NCI-H187 (cell line): ENCODE measurements around the gene SUMO1.

Experiments used
- DNase-seq, 2 experiments: peaks; one replicate each; lab custom pipeline; 2025; lab: John Stamatoyannopoulos, UW

The SUMO1 gene

DNA sequence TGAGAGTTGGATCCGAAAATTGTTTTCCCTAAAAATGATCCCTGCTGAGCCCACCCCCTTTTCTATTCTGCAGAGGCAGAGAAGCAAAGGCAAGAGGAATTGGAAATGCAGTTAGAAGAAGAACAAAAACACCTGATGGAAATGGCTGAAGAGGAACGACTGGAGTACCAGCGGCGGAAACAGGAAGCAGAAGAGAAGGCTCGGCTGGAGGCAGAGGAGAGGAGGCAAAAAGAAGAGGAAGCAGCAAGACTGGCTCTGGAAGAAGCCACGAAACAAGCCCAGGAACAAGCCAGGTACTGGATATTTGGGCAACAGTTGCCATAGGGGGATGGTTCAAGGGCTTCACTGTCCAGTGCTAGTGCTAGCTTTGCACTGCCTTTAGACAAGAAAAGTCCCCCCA is 41.7 kb downstream of the SUMO1 start:
- DNase-seq = no peak

GRCh38 chr2:202194418-202194817 is 44.0 kb downstream of the SUMO1 start:
- no peak for DNase-seq

DNA sequence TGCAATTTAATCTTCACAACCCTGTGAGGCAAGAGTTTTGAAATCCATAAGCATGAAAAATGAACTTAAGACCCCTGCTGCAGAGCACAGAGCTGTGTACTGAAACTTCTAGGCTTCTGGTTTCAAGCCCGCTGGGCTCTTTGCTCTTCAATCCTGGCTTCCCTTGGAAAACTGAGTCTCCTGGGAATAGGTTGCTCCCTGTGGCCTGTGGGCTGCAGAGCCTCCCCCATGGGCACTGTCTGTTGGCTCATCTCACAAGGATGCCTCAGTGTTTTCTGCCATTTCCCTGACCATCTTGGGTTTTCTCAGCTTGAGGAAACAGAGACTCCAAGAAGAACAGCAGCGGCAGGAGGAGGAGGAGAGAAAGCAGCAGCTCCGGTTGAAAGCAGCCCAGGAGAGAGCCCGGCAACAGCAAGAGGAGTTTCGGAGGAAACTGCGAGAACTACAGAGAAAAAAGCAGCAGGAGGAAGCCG is 44.5 kb downstream of the SUMO1 start:
- DNase-seq = no peak

- DNase-seq = no peak
Observed at GRCh38 chr2:202193305-202193704, 45.1 kb downstream of the SUMO1 start.

DNA sequence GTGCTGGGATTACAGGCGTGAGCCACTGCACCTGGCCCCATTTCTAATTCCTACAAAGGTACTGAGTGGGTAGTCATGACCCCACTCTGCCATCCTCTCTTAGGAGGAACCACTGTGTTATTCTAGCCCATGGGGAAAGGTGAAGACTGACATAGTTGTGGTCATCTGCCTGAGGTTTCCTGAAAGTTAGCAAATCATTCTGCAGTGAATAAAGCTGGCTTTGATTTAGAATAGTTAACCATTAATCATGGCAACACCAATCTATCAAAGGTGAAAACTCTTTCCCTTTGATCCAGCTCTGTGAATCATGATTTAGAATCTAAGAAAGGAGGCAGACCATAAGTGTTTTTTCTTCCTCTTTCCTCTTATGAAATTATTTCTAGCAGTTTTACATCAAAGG is 50.8 kb downstream of the SUMO1 start:
- no peak for DNase-seq

GRCh38 chr2:202186641-202187202 is 51.7 kb downstream of the SUMO1 start:
- no peak for DNase-seq

DNA sequence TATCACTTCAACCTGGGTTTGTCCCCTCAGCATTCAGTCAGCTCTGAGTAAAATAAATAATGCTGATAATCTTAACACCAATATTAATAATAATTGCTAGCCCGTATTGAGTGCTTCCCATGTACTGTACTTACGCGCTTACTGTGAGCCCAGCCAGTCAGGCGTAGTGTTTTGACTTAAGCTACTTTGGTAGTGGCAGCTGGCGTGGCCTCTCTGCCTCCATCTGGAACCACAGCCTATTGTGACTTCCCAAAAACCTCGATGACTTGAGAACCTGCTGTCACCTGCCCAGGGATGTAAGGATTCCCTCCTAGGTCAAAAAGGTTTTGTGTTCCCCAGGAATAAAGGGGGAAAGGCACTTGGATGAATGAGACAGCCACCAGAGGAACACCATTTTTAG is 53.2 kb downstream of the SUMO1 start:
- DNase-seq = no peak

- no peak for DNase-seq
Observed at GRCh38 chr2:202184557-202184956, 53.8 kb downstream of the SUMO1 start.

- peak in 1 of 2 experiments; percentile 11 for DNase-seq
Observed at GRCh38 chr2:202178346-202178958, 59.9 kb downstream of the SUMO1 start.

DNA sequence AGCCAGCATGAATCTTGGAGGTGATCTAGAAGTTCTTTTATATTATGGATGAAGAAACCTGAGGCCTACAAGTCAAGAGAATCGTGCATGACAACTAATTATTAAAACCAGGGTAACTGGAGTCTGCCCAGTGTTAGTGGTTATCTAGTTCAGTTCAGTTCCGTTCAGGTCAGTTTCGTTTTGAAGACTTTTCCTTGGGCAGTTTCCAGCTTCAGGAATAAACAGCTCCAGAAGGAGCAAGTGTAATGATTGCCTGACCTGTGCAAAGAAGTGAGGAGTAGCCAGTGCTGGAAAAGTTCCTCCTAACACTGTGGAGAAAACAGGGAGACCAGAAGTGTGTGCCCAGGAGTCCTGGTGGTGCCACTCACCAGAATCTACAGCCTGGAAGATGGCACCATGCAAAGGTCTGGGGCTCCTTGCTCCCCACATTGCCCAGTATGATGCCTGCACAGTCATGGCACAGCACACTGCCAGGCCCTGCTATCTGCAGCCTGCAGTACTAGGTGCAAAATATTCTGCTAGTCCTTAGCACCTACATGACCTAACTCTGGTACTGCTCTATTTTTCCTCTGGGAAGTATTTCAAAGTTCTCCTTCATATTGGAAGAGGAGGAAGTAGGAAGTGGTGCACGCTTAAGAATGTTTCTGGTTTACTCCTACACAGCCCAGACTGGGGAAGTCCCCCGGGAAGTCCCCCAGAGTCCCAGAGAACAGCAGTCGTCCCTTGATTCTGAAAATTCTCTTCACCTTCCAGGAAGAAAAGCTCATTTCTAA is 65.8 kb downstream of the SUMO1 start:
- DNase-seq = no peak

DNA sequence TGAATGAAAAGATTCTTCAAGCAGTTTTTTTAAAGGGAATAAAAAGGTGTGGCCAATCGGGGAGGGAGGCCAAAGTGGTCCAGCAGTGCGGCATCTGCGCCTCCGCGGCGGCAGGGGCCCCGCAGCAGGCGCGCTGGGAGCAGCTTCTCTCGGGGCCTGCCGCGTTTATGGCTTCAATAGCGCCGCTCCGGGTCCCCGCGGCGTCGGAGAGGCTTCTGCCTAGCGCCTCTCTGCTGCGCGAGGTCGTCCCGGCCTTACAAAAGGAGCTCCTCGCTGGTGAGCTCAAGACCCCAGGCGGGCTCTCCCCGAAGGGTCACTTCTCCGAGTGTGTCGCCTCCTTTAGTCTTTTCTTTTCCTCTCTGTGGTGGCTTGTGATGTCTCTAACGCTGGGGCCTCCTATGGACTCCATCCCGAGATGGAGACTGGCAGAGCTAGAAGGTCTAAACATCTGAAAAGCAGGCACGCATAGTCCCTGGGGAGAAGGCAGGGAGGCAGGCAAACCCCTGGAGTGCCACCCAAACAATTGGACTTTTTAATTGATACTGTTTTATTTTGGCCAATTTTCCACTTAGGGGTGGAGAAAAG is 67.1 kb downstream of the SUMO1 start:
- DNase-seq = no peak

- no peak for DNase-seq
Observed at GRCh38 chr2:202169832-202170424, 68.5 kb downstream of the SUMO1 start.

GRCh38 chr2:202169131-202169530 is 69.3 kb downstream of the SUMO1 start:
- no peak for DNase-seq

GRCh38 chr2:202165945-202166344 is 72.5 kb downstream of the SUMO1 start:
- DNase-seq = no peak

DNA sequence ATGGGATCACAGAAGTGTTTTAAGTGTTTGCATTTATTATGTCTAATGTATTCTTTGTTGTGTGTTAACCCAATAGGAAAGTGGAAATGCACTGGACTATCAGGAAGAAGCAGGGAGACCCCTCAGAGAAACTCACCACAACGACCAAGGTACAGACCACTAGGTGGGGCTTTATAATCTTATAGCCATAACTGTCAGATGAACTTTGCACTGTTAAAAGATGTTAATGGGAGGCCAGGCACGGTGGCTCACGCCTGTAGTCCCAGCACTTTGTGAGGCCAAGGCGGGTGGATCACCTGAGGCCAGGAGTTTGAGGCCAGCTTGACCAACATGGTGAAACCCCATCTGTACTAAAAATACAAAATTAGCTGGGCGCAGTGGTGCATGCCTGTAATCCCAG is 73.2 kb downstream of the SUMO1 start:
- DNase-seq = no peak

DNA sequence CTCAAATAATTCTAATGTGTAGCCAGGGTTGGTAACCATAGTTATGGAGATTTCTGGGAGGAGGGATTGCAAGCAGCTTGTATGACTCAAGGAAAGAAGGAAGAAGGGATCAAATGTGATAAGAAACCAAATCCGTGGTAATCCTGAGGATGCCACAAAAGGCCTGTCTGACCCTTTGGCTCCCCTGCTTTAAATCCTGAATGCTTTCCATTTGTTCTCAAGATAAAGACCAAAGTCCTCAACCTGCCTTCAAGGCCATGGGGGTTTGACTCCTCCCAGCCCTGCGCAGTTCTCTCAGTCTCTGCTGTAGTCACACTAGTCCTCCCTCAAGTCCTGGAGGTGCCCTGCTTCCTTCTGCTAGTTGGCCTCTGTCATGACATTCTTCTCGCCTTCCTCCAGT is 74.0 kb downstream of the SUMO1 start:
- no peak for DNase-seq

DNA sequence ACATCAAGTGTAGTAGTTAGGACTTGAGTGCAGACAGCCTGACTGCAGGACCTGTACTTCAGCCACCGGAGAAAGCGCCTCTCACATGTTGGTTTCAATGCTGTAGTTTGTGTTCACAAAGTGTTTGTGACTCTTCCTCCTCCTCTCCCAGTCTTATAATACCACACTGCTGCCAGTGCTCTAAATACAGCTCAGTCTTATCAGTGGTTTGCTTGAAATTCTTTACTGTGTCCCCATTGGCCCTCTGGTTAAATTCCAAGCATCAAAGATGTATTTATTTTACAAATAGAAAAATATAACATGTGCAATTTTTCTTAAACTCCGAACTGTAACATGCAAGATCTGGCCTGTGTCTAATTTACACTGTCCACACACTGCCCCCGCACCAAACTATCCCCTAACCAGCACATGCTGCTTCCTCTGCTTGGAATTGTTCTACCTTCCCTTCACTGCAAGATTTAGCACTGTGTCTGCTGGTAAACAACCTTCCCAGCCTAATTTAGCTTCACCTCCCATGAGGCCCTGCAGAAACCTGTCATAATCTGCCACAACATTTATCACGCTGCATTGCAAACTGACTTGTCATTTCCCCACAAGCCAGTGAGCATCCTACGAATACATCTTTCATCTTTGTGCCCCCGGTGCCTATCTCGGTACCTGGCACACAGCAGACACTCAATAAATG is 77.1 kb downstream of the SUMO1 start:
- DNase-seq = no peak

GRCh38 chr2:202158796-202159195 is 79.6 kb downstream of the SUMO1 start:
- no peak for DNase-seq

GRCh38 chr2:202157211-202157990 is 81.0 kb downstream of the SUMO1 start:
- no peak for DNase-seq
